ENCODE measurements around the gene PDK2.

The PDK2 gene

GRCh38 chr17:50094753-50095619 lies at the start of gene PDK2:
Gene PDK2 (plus strand): TSS chr17:50095351. CDS start chr17:50095436, 85 bp downstream.
- TF ChIP-seq ISL1 (CRISPR knock-in tag; IDR thresholded peaks at IDR 0.05), result no peak
- no peak for TF ChIP-seq TCF4 (CRISPR knock-in tag; IDR thresholded peaks at IDR 0.05; ENCODE audit: borderline replicate concordance)
- 0 out of 2 replicates have a peak, but pooled peaks have one; percentile 30 for TF ChIP-seq GLIS3 (CRISPR knock-in tag; IDR thresholded peaks at IDR 0.05)
- TF ChIP-seq CSRNP3 (CRISPR knock-in tag; IDR thresholded peaks at IDR 0.05), result no peak
- peak; percentile 90 for ATAC-seq

GRCh38 chr17:50046179-50046578 lies 49.0 kb upstream of the PDK2 start:
- ATAC-seq, result no peak
- TF ChIP-seq OSR1 (CRISPR knock-in tag; IDR thresholded peaks at IDR 0.05) (no peak), TSHZ2 (CRISPR knock-in tag; IDR thresholded peaks at IDR 0.05) (no peak), ISL1 (CRISPR knock-in tag; IDR thresholded peaks at IDR 0.05) (no peak), BACH2 (CRISPR knock-in tag; IDR thresholded peaks at IDR 0.05; ENCODE audit: borderline replicate concordance) (no peak), ZC3H10 (CRISPR knock-in tag; IDR thresholded peaks at IDR 0.05) (no peak), ZNF8 (CRISPR knock-in tag; IDR thresholded peaks at IDR 0.05) (no peak), TCF4 (CRISPR knock-in tag; IDR thresholded peaks at IDR 0.05; ENCODE audit: borderline replicate concordance) (no peak), ZNF565 (CRISPR knock-in tag; conservative IDR thresholded peaks at IDR 0.05; ENCODE audit: low read depth) (no peak), SNAI2 (CRISPR knock-in tag; IDR thresholded peaks at IDR 0.05) (no peak), RARB (CRISPR knock-in tag; IDR thresholded peaks at IDR 0.05) (no peak), CREB5 (CRISPR knock-in tag; IDR thresholded peaks at IDR 0.05; ENCODE audit: low read depth) (no peak), GLIS3 (CRISPR knock-in tag; IDR thresholded peaks at IDR 0.05) (no peak), POU6F1 (CRISPR knock-in tag; IDR thresholded peaks at IDR 0.05; ENCODE audit: borderline replicate concordance, low read depth) (no peak), CSDC2 (CRISPR knock-in tag; IDR thresholded peaks at IDR 0.05) (no peak)

GRCh38 chr17:50046667-50047066 lies 48.5 kb upstream of the PDK2 start:
- TF ChIP-seq TOX (CRISPR knock-in tag; IDR thresholded peaks at IDR 0.05; ENCODE audit: borderline replicate concordance), result no peak
- no peak for TF ChIP-seq BACH2 (CRISPR knock-in tag; IDR thresholded peaks at IDR 0.05; ENCODE audit: borderline replicate concordance)
- no peak for TF ChIP-seq ZNF565 (CRISPR knock-in tag; conservative IDR thresholded peaks at IDR 0.05; ENCODE audit: low read depth)
- TF ChIP-seq POU6F1 (CRISPR knock-in tag; IDR thresholded peaks at IDR 0.05; ENCODE audit: borderline replicate concordance, low read depth), result no peak
- no peak for TF ChIP-seq PATZ1 (CRISPR knock-in tag; IDR thresholded peaks at IDR 0.05; ENCODE audit: borderline replicate concordance)
- no peak for TF ChIP-seq ZC3H10 (CRISPR knock-in tag; IDR thresholded peaks at IDR 0.05)
- TF ChIP-seq ARNTL (CRISPR knock-in tag; IDR thresholded peaks at IDR 0.05; ENCODE audit: borderline replicate concordance, low read depth), result no peak
- no peak for ATAC-seq

Data from SK-N-SH treated with all-trans-retinoic acid at 6 μM for 48 hours (cell line).